GM12875 (cell line): Measurements from ENCODE around the gene AKIRIN1.

Source experiments
- H3K4me3 ChIP-seq: one replicate; pipeline ENCODE4 v1.5.1; 2011; ENCODE audit warnings: low read depth, low read length, control low read depth
- TF ChIP-seq, protein P1 (sequence below): IDR thresholded peaks from 2 replicates; pipeline ENCODE4 v1.5.1; 2011; ENCODE audit warnings: low read depth, mild to moderate bottlenecking, control low read depth, inconsistent platforms, low read length, moderate library complexity, borderline replicate concordance; ENCODE audit not compliant: insufficient read depth

Gene AKIRIN1

DNA sequence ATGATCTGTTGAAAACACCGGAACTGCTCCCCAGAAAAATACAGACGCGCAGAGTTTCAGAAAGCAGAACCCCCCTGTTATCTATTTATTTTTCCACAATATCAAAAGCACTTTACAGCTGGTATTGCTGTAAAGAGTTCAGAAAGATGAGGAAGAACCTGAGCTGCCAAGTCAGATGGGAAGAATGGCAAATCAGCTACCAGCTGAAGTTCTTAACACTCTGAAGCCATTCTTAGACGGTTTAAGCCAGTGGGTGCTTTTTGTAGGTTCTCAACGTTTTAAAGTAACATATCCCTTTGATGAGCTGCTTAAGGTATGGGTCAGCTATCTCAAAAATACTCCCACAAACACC, 714 bp upstream of the AKIRIN1 start:
- TF ChIP-seq, protein P1, sequence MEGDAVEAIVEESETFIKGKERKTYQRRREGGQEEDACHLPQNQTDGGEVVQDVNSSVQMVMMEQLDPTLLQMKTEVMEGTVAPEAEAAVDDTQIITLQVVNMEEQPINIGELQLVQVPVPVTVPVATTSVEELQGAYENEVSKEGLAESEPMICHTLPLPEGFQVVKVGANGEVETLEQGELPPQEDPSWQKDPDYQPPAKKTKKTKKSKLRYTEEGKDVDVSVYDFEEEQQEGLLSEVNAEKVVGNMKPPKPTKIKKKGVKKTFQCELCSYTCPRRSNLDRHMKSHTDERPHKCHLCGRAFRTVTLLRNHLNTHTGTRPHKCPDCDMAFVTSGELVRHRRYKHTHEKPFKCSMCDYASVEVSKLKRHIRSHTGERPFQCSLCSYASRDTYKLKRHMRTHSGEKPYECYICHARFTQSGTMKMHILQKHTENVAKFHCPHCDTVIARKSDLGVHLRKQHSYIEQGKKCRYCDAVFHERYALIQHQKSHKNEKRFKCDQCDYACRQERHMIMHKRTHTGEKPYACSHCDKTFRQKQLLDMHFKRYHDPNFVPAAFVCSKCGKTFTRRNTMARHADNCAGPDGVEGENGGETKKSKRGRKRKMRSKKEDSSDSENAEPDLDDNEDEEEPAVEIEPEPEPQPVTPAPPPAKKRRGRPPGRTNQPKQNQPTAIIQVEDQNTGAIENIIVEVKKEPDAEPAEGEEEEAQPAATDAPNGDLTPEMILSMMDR, result no peak
- H3K4me3 ChIP-seq, result peak overlapping the region; percentile 73

DNA sequence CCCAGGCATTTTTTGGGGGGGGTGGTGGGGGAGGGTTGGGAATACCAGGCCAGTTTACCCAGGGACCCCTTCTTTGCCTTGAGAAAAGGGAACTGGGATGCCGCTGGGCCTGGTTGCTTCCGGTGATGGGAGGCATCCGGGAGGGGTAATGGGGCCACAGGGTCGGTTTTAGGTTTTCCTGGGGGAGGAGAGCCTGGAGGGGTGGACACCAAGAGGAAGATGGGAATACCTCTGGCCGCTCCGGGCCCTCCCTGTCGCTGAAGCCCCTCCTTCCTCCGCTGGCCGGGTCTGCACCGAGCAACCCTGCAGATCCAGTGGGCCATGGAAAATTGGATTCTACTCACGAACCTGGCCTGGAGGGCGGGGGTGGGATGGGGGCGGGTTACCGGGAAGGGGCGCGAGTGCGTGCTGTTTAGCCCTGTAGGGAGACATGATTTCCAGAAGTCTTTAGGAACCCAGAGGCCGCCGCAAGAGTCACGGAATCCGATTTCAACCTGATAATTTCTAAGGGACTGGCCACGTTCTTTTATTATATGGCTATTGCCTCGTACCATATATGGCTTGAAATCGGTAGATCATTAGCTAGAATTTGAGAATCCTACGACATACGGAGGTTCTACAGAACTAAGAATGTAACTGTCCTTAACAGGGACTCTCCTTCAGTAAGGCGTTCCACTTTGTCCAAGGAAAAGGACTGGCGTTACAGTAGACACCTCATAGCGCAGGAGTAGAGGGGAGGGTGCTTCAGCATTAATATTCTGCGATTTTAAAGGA, 749 bp downstream of the AKIRIN1 start:
- TF ChIP-seq, protein P1, result no peak
- peak overlapping the region; percentile 73 for H3K4me3 ChIP-seq

DNA sequence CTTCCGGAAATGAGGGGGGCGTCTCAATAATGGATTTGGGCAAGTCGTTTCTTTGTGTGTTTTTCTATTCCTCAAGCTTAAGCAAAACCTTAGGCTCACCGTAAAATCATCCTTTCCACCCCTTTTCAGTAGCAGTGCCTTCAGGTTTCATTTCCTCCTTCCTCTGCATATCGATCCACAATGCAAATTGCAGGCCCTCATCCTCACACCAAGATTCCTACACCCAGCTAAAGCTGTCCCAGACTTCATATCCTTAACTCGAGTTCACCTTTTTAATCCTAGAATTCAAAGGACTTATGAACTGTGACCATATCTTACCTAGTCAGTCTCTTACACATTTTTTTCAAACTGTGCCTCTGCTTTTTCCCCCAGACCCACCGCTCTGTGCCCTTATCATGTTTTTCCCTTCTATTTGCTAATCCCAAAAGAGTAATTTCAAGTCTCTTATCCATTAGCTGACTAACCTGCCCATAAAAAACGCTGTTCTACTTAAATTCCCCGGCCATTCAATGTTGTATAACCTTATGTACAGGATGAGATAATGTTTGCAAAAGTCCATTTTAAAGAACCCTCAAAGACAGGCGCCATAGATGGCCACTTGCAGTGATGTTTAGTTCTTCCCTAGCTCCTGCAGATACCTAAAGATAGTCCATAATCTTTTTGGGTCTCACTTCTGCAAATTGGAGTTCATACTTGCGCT, 1.5 kb downstream of the AKIRIN1 start:
- H3K4me3 ChIP-seq, result peak overlapping the region; percentile 73
- TF ChIP-seq, protein P1, result no peak

DNA sequence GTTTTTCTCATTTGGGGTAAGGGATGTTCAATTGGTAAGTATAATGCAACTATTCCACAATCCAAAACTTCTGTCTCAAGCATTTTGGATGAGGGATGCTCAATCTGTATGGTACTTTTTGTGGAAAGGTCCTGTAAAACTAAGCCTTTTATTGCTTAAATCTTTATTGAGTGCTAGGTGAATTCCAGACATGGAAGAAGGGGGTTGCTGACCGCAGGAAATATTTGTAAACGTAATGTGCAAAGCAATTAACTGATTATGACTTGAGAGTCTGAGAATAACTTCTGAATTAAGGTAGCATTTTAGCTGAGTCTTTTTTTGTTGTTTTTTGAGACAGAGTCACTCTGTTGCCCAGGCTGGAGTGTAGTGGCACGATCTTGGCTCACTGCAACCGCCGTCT, 3.1 kb downstream of the AKIRIN1 start:
- H3K4me3 ChIP-seq, result no peak overlapping the region
- TF ChIP-seq, protein P1, result no peak

DNA sequence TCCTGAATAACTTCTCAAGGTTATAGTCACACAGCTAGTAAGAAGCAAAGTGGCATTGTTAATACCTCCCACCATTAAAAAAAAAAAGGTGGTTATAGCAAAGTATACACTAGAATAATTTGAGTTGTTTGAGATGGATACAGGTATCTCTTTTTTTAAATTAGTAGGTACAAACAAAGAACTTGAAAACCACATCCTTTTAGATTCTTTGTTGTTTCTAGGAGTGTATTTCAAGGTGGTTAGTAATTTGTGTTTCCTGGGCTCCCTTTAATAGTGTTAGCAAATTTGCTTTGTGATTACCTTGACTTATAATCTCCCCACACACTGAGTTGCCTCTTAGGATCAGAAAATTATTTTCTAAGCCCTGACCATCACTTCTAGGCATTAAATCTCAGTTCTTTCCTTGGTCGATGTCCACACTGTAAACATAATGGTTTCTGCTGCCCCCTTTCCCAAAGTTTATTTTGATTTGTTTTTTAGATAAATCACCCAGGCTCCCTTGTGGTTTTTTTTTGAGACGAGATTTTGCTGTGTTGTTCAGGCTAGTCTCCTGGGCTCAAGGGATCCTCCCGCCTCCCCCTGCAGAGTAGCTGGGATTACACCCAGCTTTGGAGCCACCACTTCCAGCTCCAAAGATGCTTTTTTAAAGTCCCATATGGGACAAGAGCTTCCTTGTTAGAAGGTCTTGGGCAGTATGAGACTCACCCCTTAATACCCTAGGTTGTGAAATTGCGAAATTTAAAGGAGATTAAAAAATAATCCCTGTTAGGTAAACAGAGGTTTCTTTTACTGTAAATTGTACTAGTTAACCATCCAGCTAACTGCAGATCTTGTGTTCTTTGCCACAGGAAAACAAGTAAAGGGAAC, 6.2 kb downstream of the AKIRIN1 start:
- no peak overlapping the region for H3K4me3 ChIP-seq
- TF ChIP-seq, protein P1, result no peak

DNA sequence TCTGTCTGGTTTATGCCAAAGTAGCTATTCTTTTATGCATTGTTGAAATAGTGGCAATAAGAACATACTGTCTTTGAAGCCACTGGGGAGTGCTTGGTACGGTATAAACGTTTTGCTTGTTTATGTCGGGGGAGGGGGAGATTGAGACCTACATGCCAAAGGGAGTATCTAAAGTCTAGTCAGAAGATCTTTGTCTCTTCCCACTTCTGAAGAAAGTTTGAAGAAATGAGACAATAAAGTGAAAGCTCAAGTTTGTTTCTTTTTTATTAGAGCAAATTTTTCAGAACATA, 6.8 kb downstream of the AKIRIN1 start:
- TF ChIP-seq, protein P1, result no peak
- H3K4me3 ChIP-seq, result no peak overlapping the region
